Endothelial cell of coronary artery (primary cell): ENCODE data around the gene GGPS1. TPM values are rescaled to one million over a fixed set of nuclear protein-coding genes. Genes with fewer than 3 reads are reported as not detected.

Experiments
- total RNA-seq: library from RNA; depleted of rRNA; stranded (reverse); fragments of >200 nt; gene quantifications from 2 replicates; pipeline ENCODE4 v1.2.3, GENCODE V29; 2014

GGPS1 gene
- 17.0 and 21.1 TPM in 2 replicates for total RNA-seq

GRCh38 chr1:235328271-235329138 is at the start of gene GGPS1:
TSS of gene GGPS1 (plus strand) at chr1:235328570. CDS start at chr1:235335265, 6,695 bp downstream.

GRCh38 chr1:235327559-235328270 is 655 bp upstream of the GGPS1 start, which contains the start of gene ARID4B:
TSS of gene ARID4B (minus strand) at chr1:235328179. CDS start at chr1:235326919, 1,260 bp downstream.

GRCh38 chr1:235367000-235367908 is 38.9 kb downstream of the GGPS1 start, which contains the start of gene TBCE:
TSS of gene TBCE (plus strand) at chr1:235367427. CDS start at chr1:235380050, 12,623 bp downstream.

Other genes starting within 250 kb of the GGPS1 start
- gene TOMM20, start 199.7 kb upstream of the GGPS1 start, total RNA-seq, result 69.9 and 83.4 TPM in 2 replicates
- 53.3 and 60.3 TPM in 2 replicates for gene RBM34, start 167.3 kb upstream of the GGPS1 start, total RNA-seq
- 39.7 and 53.5 TPM in 2 replicates for gene ARID4B, start 391 bp upstream of the GGPS1 start, total RNA-seq
- gene TBCE, start 38.9 kb downstream of the GGPS1 start, total RNA-seq, result 17.7 and 22.5 TPM in 2 replicates
- 48.2 and 53.9 TPM in 2 replicates for gene B3GALNT2, start 175.9 kb downstream of the GGPS1 start, total RNA-seq